ACC112 (cell line): ENCODE data around the gene KSR2.

Experiments
- H2AFZ ChIP-seq: fragments of 200-600 bp; sonication (generic); one replicate; pipeline ENCODE4 v1.6.0; 2017; ENCODE audit warnings: antibody characterized with exemption, low read length; ENCODE audit not compliant: unreplicated experiment
- H3K27ac ChIP-seq: fragments of 200-600 bp; sonication (generic); 2 replicates; pipeline ENCODE4 v1.5.1; 2014; ENCODE audit warnings: low read depth, mild to moderate bottlenecking, antibody characterized with exemption, low read length, moderate library complexity
- H3K27me3 ChIP-seq: fragments of 200-600 bp; sonication (generic); 2 replicates; pipeline ENCODE4 v1.6.1; 2014; ENCODE audit warnings: mild to moderate bottlenecking, antibody characterized with exemption, low read length, moderate library complexity, mixed read lengths; ENCODE audit not compliant: insufficient read depth
- H3K36me3 ChIP-seq: fragments of 200-600 bp; sonication (generic); 2 replicates; pipeline ENCODE4 v1.6.1; 2016; ENCODE audit warnings: mild to moderate bottlenecking, antibody characterized with exemption, low read length, moderate library complexity, mixed read lengths; ENCODE audit not compliant: insufficient read depth
- H3K4me1 ChIP-seq: fragments of 200-600 bp; sonication (generic); one replicate; pipeline ENCODE4 v1.6.1; 2016; ENCODE audit warnings: low read length, mixed read lengths; ENCODE audit not compliant: insufficient read depth, unreplicated experiment, control insufficient read depth
- H3K4me3 ChIP-seq: fragments of 200-600 bp; sonication (generic); 2 replicates; pipeline ENCODE4 v1.5.1; 2014; ENCODE audit warnings: mild to moderate bottlenecking, low read depth, low read length
- H3K79me2 ChIP-seq: fragments of 200-600 bp; sonication (generic); one replicate; pipeline ENCODE4 v1.6.0; 2016; ENCODE audit warnings: low read length; ENCODE audit not compliant: control insufficient read depth, unreplicated experiment, insufficient read depth

Gene KSR2

DNA sequence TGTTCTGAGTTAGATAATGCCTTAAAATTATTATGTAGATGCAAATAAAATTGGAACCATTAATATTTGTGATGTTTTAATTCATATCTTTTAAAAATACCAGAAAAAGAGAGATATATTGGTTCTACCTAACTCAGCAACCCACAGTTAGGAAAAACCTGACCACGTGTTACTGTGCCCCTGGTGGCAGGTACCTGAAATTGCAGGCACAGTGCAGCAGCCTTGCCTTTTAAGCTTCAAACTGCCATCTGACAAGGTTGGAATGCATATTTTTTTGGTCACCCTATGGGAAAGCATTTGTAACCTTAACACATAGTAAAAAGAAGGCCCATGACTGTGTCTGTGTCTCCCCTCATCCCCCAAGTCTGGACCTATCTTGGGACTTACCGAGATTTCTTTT lies 498.0 kb downstream of the KSR2 start:
- Histone ChIP-seq H3K79me2 (no peaks in the 10 kb centered on the region), H2AFZ (no peak overlapping the region), H3K27ac (no peak overlapping the region), H3K27me3 (no peaks in the 10 kb centered on the region), H3K36me3 (no peaks in the 10 kb centered on the region), H3K4me1 (no peaks in the 10 kb centered on the region), H3K4me3 (no peak overlapping the region)

DNA sequence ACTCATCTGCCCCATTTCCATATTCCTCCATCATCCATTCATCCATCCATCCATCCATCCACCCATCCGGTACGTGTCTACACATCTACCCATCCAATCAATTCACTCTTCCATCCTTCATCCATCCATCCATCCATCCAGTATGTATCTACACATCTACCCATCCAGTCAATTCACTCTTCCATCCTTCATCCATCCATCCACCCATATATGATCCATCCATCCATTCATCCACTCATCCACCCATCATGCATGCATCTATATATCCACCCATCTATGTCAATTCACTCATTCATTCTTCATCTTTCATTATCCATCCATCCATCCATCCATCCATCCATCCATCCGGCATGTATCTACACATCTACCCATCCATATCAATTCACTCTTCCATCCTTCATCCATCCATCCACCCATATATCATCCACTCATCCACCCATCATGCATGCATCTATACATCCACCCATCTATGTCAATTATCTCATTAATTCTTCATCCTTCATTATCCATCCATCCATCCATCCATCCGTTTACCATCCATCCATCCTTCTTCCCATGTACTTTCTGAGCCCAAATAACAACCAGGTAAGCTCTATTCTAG lies 498.8 kb downstream of the KSR2 start:
- H3K4me3 ChIP-seq, result no peak overlapping the region

DNA sequence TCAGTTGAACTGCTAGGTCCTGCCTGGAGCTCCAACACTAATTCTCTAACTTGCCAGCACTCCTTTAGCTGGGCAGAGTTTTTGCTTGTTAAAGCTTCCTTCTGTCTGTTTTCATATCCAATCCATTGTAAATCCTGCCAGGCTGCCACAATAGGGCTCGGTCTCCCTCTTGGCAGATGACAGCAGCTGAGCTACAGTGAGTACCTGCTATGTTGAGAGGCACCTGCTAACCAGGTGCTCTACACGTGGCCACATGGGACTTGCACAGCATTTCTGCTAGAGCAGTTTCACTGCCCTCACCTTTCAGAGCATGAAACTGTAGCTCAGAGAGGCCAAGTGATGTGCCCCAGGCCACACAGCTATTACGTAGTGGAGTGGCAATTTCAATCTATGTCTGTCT lies 500.8 kb downstream of the KSR2 start:
- Histone ChIP-seq H3K27ac (no peak overlapping the region), H3K36me3 (no peaks in the 10 kb centered on the region), H3K27me3 (no peaks in the 10 kb centered on the region), H3K4me3 (no peak overlapping the region), H2AFZ (no peak overlapping the region), H3K79me2 (no peaks in the 10 kb centered on the region), H3K4me1 (no peaks in the 10 kb centered on the region)

More for the DNA sequence above, 498.8 kb downstream of the KSR2 start:
- H3K27ac ChIP-seq, result no peak overlapping the region
- no peaks in the 10 kb centered on the region for H3K79me2 ChIP-seq
- H3K4me1 ChIP-seq, result no peaks in the 10 kb centered on the region
- no peaks in the 10 kb centered on the region for H3K27me3 ChIP-seq
- no peak overlapping the region for H2AFZ ChIP-seq
- H3K36me3 ChIP-seq, result no peaks in the 10 kb centered on the region

DNA sequence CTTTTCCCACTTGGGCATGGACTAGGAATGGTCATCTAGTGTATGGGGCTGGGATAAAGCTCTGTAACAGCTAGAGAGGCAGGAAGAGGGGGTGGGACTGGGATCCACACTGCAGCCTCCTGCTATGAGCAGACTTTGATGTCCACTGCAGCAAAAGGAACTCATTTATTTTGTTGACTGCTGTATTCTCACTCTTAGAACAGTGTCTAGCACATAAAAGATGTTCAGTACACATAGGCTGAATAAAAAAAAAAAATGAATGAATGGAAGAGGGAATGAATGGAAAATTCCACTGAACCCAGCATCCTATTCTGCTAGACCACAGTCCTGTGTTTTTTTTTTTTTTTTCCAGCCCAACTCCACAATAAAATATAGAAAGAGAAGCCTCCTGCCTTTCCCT lies 501.2 kb downstream of the KSR2 start:
- Histone ChIP-seq H3K4me3 (no peak overlapping the region), H3K36me3 (no peaks in the 10 kb centered on the region), H3K27me3 (no peaks in the 10 kb centered on the region), H3K4me1 (no peaks in the 10 kb centered on the region), H3K79me2 (no peaks in the 10 kb centered on the region), H3K27ac (no peak overlapping the region), H2AFZ (no peak overlapping the region)

DNA sequence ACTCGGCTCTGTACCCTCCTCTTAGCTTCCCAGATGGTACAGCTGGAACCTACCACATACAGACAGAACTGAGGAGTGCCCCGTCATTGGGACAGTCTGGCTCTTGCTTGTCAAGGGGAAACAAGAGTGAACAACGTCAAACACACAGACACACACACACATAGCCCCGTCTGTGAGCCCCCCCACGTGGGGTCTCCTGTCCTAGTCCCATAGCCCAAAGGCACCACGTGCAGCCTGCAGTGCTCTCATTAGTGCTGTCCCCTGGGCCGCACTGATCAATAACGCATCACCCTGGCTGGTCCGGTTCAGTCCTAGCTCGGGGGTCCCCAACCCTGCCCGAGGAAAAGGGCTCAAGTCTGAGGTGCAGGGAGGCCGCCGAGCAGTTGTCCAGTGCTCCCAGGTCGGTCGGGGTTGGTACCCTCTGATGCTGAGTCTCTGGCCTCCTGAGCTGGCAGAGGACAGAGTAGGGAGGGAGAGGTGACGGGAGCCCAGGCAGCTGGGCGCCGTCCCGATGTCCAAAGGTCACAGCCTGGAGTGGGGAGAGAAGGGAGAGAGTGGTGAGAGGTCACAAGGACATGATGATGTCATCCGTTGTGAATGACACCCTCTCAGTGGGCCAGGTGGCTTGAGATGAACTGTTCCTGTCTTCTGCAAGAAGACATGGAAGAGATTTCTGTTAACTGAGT lies 502.0 kb downstream of the KSR2 start:
- no peak overlapping the region for H2AFZ ChIP-seq
- no peaks in the 10 kb centered on the region for H3K27me3 ChIP-seq
- no peaks in the 10 kb centered on the region for H3K79me2 ChIP-seq
- H3K36me3 ChIP-seq, result no peaks in the 10 kb centered on the region
- no peaks in the 10 kb centered on the region for H3K4me1 ChIP-seq
- no peak overlapping the region for H3K27ac ChIP-seq
- no peak overlapping the region for H3K4me3 ChIP-seq

DNA sequence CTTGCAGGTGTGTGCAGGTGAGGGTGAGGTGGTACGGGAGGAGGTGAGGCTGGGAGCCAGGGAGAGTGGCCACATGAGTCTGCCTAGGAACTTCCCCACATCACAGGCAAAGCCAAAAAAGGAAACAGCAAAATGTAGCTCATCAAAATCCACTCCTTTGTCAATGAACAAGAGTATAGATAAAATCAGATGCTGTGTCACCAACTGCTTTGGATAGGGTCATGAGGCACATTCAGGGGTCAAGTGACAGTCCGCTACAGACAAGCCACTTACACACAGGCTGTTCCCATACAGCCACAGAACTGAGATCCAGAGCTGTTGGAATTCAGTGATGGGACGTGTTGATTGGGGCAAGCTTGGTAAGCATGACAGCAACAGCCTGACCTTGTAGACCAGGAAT lies 507.1 kb downstream of the KSR2 start:
- no peak overlapping the region for H3K27ac ChIP-seq

DNA sequence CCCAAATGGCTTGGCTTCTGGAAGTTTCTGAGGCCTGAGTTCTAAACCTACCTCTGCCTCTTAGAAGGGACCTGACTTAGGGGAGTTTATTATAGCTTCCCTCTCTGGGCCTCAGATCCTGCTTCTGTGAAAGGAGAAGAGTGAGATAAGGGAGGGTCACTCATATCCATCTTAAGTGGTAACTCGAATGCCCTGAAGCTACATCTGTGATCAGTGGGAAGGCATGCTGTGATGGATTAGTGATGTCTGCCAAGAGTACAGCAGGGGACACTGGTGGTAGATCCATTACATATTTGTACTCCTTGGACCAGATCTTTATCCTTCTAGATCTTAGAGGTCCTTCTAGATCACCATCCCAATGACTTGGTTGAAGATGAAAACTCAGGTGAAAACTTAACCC lies 509.6 kb downstream of the KSR2 start:
- Histone ChIP-seq H3K4me3 (no peak overlapping the region), H3K36me3 (no peaks in the 10 kb centered on the region), H3K27me3 (no peaks in the 10 kb centered on the region), H3K4me1 (no peaks in the 10 kb centered on the region), H3K27ac (no peak overlapping the region), H3K79me2 (no peaks in the 10 kb centered on the region), H2AFZ (no peak overlapping the region)

More for the DNA sequence above, 507.1 kb downstream of the KSR2 start:
- no peaks in the 10 kb centered on the region for H3K36me3 ChIP-seq
- H3K4me3 ChIP-seq, result no peak overlapping the region
- no peak overlapping the region for H2AFZ ChIP-seq
- H3K27me3 ChIP-seq, result no peaks in the 10 kb centered on the region
- H3K79me2 ChIP-seq, result no peaks in the 10 kb centered on the region
- H3K4me1 ChIP-seq, result no peaks in the 10 kb centered on the region

DNA sequence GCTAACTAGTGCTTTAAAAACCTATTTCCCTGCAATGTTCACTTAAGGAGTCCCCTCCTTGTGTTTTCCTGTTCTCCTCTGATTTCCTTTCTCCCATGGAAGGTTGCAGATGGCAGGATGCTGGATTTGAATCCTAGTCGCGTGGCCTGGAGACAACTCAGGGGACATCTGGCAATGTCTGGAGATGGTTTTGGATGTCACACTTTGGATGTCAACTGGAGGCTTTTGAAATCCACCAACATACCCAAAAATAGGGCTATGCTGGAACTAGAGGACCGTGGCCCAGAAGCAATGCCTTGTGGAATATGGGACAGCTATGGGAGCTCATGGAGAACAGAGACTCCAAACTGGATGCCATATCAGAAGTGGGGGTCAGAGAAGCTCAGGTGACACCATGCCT lies 511.6 kb downstream of the KSR2 start:
- H3K27me3 ChIP-seq, result no peaks in the 10 kb centered on the region
- H3K27ac ChIP-seq, result no peak overlapping the region
- H3K79me2 ChIP-seq, result no peaks in the 10 kb centered on the region
- H3K4me1 ChIP-seq, result no peaks in the 10 kb centered on the region
- H2AFZ ChIP-seq, result no peak overlapping the region
- no peaks in the 10 kb centered on the region for H3K36me3 ChIP-seq
- no peak overlapping the region for H3K4me3 ChIP-seq

DNA sequence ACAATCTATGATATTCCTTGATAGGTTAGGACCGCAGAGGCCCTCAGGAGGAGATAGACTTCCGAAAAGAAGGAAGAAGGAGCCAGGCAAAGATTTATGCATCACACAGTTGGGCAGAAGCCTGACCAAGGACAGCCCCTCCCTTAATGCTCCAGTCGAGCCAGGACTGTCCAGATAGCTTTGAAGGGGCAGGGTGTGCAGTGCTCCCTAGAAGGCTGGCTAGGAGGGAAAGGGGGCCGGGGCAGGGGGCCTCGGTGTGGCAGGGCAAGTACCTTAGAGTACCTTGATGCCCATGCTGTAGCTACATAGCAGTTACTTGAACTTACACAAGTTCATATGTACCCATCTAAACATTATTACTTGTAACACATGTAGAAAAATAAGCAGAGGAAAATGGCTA lies 512.7 kb downstream of the KSR2 start:
- Histone ChIP-seq H3K79me2 (no peaks in the 10 kb centered on the region), H3K4me3 (no peak overlapping the region), H3K27me3 (no peaks in the 10 kb centered on the region), H3K27ac (no peak overlapping the region), H3K36me3 (no peaks in the 10 kb centered on the region), H3K4me1 (no peaks in the 10 kb centered on the region), H2AFZ (no peak overlapping the region)

DNA sequence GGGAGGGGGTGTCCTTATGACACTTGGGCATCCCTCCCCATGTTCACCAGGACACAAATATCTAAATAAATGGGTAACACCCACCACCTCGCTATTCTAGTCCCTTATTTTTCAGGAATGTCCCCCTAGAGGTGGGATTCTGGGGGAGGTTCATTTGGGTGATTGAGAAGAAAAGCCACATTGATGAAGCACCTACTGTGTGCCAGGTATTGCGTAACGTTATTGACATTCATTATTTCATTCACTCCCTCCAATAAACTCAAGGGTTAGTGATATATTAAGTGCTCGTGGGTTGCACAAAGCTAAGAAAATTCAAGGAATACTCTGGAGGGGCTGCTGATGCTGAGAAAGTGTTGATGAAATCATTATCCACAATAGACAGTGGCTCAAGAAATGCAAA lies 514.8 kb downstream of the KSR2 start:
- no peaks in the 10 kb centered on the region for H3K27me3 ChIP-seq
- H3K79me2 ChIP-seq, result no peaks in the 10 kb centered on the region
- no peak overlapping the region for H3K4me3 ChIP-seq
- no peaks in the 10 kb centered on the region for H3K4me1 ChIP-seq
- no peak overlapping the region for H3K27ac ChIP-seq
- no peak overlapping the region for H2AFZ ChIP-seq
- H3K36me3 ChIP-seq, result no peaks in the 10 kb centered on the region

DNA sequence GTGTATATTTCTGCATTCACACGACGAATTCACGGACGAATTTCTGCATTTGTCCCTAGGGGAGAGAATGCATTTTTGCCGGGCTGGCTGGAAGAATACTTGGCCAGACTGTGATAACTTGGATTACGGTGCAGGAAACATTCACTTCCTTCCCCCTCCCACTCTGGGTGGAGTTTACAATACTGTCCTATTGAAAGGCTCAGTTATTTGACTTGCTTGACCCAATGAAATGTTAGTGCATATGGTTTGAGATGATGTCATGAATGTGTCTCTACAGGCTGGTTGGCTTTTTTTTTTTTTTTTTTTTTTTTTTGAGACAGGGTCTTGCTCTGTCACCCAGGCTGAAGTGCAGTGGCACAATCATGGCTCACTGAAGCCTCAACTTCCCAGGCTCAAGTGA lies 516.7 kb downstream of the KSR2 start:
- Histone ChIP-seq H2AFZ (no peak overlapping the region), H3K4me3 (no peak overlapping the region), H3K27me3 (no peaks in the 10 kb centered on the region), H3K4me1 (no peaks in the 10 kb centered on the region), H3K79me2 (no peaks in the 10 kb centered on the region), H3K36me3 (no peaks in the 10 kb centered on the region), H3K27ac (no peak overlapping the region)
